Gastrocnemius medialis (tissue), 4 donors: ENCODE data around the gene SYCP1.

ENCODE experiments used
- CTCF ChIP-seq, 5 experiments: fragments of 450-650 bp in 3 of 5; fragments of 200-600 bp in 2 of 5; sonication (generic) in 2 of 5; IDR thresholded peaks in 4 of 5; conservative IDR thresholded peaks in 1 of 5; 1 replicate in 4 of 5; 2 replicates in 1 of 5; pipeline ENCODE4 v1.5.1; 2016 to 2019; ENCODE audit warnings: antibody characterized with exemption in 5 of 5, mild to moderate bottlenecking in 3 of 5, moderate library complexity in 3 of 5
- POLR2A ChIP-seq, 2 donors: fragments of 450-650 bp; IDR thresholded peaks; one replicate each; pipeline ENCODE4 v1.6.1; 2017; ENCODE audit warnings: antibody characterized with exemption in 2 of 2, mild to moderate bottlenecking in 2 of 2, moderate library complexity in 2 of 2

- TF ChIP-seq CTCF (IDR thresholded peaks at IDR 0.05 in 4 of 5, conservative IDR thresholded peaks at IDR 0.05 in 1 of 5) (no peak), POLR2A (IDR thresholded peaks at IDR 0.05) (no peak)
Observed at GRCh38 chr1:114820392-114820791, 34.3 kb upstream of the SYCP1 start.
